GM10248 (cell line): ENCODE results near the gene RAN.

Experiments
- CTCF ChIA-PET: fragments of 300-600 bp; sonication (Branson Sonifier 250); formaldehyde crosslinking; extraction: SDS; loops from one replicate; lab custom pipeline; 2021; ENCODE audit warnings: antibody characterized with exemption; lab: Yijun Ruan, JAX
- POLR2A ChIA-PET: fragments of 350-650 bp; sonication (Branson Sonifier 250); formaldehyde crosslinking; extraction: SDS; loops from one replicate; lab custom pipeline; 2020; ENCODE audit warnings: antibody characterized with exemption; lab: Yijun Ruan, JAX
- DNase-seq: peaks from one replicate; pipeline ENCODE4 v3.0.0; 2012; ENCODE audit errors: extremely low spot score
- CTCF ChIP-seq: IDR thresholded peaks from 2 replicates; pipeline ENCODE4 v1.5.1; 2012; ENCODE audit warnings: mild to moderate bottlenecking, low read depth; ENCODE audit errors: extremely low read depth, missing control alignments, control extremely low read depth

Gene RAN

GRCh38 chr12:130920723-130921381, 49.0 kb downstream of the RAN start:
- ChIA-PET CTCF (interaction anchor here (0.9 to 1.5 kb wide), 3 partner anchors 48 to 211 kb away, joined by 3 to 6 read pairs (median 3); no protein-coding TSS in a partner anchor), POLR2A (no interaction called here)
- DNase-seq = no peak
- TF ChIP-seq CTCF = no peak

- CTCF ChIA-PET = no interaction called here
These were observed 50.7 kb downstream of the RAN start for GRCh38 chr12:130922511-130922953.

GRCh38 chr12:130924966-130925665, 53.2 kb downstream of the RAN start:
- POLR2A ChIA-PET = no interaction called here
- no peak for DNase-seq
- CTCF ChIA-PET = no interaction called here
- TF ChIP-seq CTCF = no peak

More at GRCh38 chr12:130922511-130922953, 50.7 kb downstream of the RAN start:
- TF ChIP-seq CTCF = no peak
- no peak for DNase-seq
- POLR2A ChIA-PET = no interaction called here

GRCh38 chr12:130925666-130926015, 53.8 kb downstream of the RAN start:
- CTCF ChIA-PET = no interaction called here
- DNase-seq = no peak
- POLR2A ChIA-PET = no interaction called here
- TF ChIP-seq CTCF = no peak
